Gastroesophageal sphincter (tissue), 4 donors: ENCODE measurements around the gene TPPP. TPM values are rescaled to one million over a fixed set of nuclear protein-coding genes. Genes with fewer than 3 reads are reported as not detected.

ENCODE experiments used
- ATAC-seq: fragments of 150-250 bp; one replicate; pipeline ENCODE4 v1.9.1; 2016; ENCODE audit warnings: mild to moderate bottlenecking, moderate library complexity
- H3K27ac ChIP-seq, 4 donors: fragments of 200-600 bp; sonication (generic) in 3 of 4; 1 replicate in 3 of 4; 2 replicates in 1 of 4; pipeline ENCODE4 v1.5.1; 2016 to 2019
- H3K27me3 ChIP-seq: fragments of 200-600 bp; sonication (generic); one replicate; pipeline ENCODE4 v1.5.1; 2019
- H3K36me3 ChIP-seq, 2 donors: fragments of 200-600 bp; sonication (generic); one replicate each; pipeline ENCODE4 v1.5.1; 2019; ENCODE audit warnings: control low read depth in 1 of 2
- H3K4me1 ChIP-seq, 3 donors: fragments of 200-600 bp; sonication (generic); 1 replicate in 2 of 3; 2 replicates in 1 of 3; pipeline ENCODE4 v1.5.1; 2016 to 2019; ENCODE audit warnings: control low read depth in 2 of 3
- H3K4me3 ChIP-seq, 2 donors: fragments of 200-600 bp; sonication (generic); one replicate each; pipeline ENCODE4 v1.5.1; 2019; ENCODE audit warnings: mild to moderate bottlenecking in 1 of 2, moderate library complexity in 1 of 2
- H3K9me3 ChIP-seq, 3 donors: fragments of 200-600 bp; sonication (generic); one replicate each; pipeline ENCODE4 v1.5.1; 2017 to 2019; ENCODE audit warnings: control low read depth in 2 of 3
- CTCF ChIP-seq, 4 experiments: fragments of 200-600 bp in 2 of 4; fragments of 450-650 bp in 2 of 4; sonication (generic) in 1 of 4; IDR thresholded peaks; one replicate each; pipeline ENCODE4 v1.5.1; 2017 to 2019; ENCODE audit warnings: antibody characterized with exemption in 4 of 4, mild to moderate bottlenecking in 2 of 4, moderate library complexity in 2 of 4
- EP300 ChIP-seq: sonication (generic); formaldehyde crosslinking; IDR thresholded peaks from one replicate; pipeline ENCODE4 v1.6.1; 2017; ENCODE audit warnings: antibody characterized with exemption, mild to moderate bottlenecking
- POLR2A ChIP-seq, 2 donors: fragments of 450-650 bp; IDR thresholded peaks; one replicate each; pipeline ENCODE4 v1.6.1; 2017; ENCODE audit warnings: antibody characterized with exemption in 2 of 2, mild to moderate bottlenecking in 2 of 2, moderate library complexity in 1 of 2
- POLR2AphosphoS5 ChIP-seq: sonication (generic); formaldehyde crosslinking; IDR thresholded peaks from one replicate; pipeline ENCODE4 v1.6.1; 2017; ENCODE audit warnings: antibody characterized with exemption
- WGBS, 2 donors: methylation state at CpG; one replicate each; pipeline ENCODE4 v1.1.5; 2018; ENCODE audit warnings: low coverage in 1 of 2; 5-methylcytosine and 5-hydroxymethylcytosine counted together
- total RNA-seq, 4 donors: library from RNA; depleted of rRNA; stranded (reverse); fragments of >200 nt; gene quantifications; one replicate each; pipeline ENCODE4 v1.1.0, GENCODE V29; 2016

Gene TPPP
- total RNA-seq, 4 donors from 2014 or later = 13.3 to 42.8 (median 32.0) TPM

- no peak for ATAC-seq
These were observed 27.0 kb downstream of the TPPP start for GRCh38 chr5:665956-666711.

GRCh38 chr5:665541-665955, 27.6 kb downstream of the TPPP start:
- no peak for TF ChIP-seq POLR2AphosphoS5
- TF ChIP-seq EP300 = no peak
- no peak for TF ChIP-seq POLR2A (IDR thresholded peaks at IDR 0.05)
- TF ChIP-seq CTCF (IDR thresholded peaks at IDR 0.05) = no peak
- no peak for ATAC-seq
- Histone ChIP-seq H3K27ac (no peak overlapping the region), H3K9me3 (no peaks in the 10 kb centered on the region), H3K27me3 (no peaks in the 10 kb centered on the region), H3K36me3 (peaks cover 0 to 58% of the 10 kb centered on the region in 2 donors), H3K4me1 (peaks cover 0 to 42% (median 15%) of the 10 kb centered on the region in 3 donors), H3K4me3 (no peak overlapping the region)
- WGBS, 2 donors = no CpG with 5 or more reads among the region's 8 CpGs

More at GRCh38 chr5:665956-666711, 27.0 kb downstream of the TPPP start:
- TF ChIP-seq POLR2AphosphoS5 (no peak), CTCF (IDR thresholded peaks at IDR 0.05) (no peak), POLR2A (IDR thresholded peaks at IDR 0.05) (no peak), EP300 (no peak)
- peaks cover 0 to 52% of the 10 kb centered on the region in 2 donors for H3K36me3 ChIP-seq
- no peak overlapping the region for H3K4me3 ChIP-seq
- H3K27me3 ChIP-seq = no peaks in the 10 kb centered on the region
- WGBS, 2 donors = 60% methylated on average over 2 of the region's 40 CpGs; no CpG with 5 or more reads in 1 of the 2 donors
- H3K4me1 ChIP-seq = peaks cover 0 to 48% (median 17%) of the 10 kb centered on the region in 3 donors
- no peaks in the 10 kb centered on the region for H3K9me3 ChIP-seq
- H3K27ac ChIP-seq = peak overlapping the region in 1 of 4 donors; percentile 44

DNA sequence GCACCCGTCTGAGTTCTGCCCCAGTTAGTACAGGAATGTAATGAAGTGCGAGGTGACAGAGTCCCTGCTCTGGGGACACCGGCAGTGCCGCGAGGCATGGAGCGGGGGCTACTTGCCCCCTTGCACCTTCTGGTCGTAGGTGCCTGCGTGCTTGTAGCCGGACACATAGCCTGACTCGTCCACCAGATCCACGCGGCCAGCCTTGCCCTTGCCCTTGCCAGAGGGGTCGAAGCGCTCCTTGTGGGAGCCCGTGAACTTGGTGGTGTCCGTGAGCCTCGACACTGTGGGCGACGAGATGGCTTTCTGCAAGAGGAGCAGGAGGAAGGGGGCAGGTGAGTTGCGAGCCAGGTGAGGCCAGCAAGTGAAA, 28.2 kb downstream of the TPPP start:
- no peak overlapping the region for H3K27ac ChIP-seq
- H3K9me3 ChIP-seq = no peaks in the 10 kb centered on the region
- no peak for TF ChIP-seq EP300
- TF ChIP-seq CTCF (IDR thresholded peaks at IDR 0.05) = no peak
- TF ChIP-seq POLR2AphosphoS5 = no peak
- TF ChIP-seq POLR2A (IDR thresholded peaks at IDR 0.05) = no peak
- peaks cover 0 to 37% (median 14%) of the 10 kb centered on the region in 3 donors for H3K4me1 ChIP-seq
- H3K4me3 ChIP-seq = no peak overlapping the region
- 83% methylated on average over 4 of the region's 20 CpGs; no CpG with 5 or more reads in 1 of the 2 donors for WGBS, 2 donors
- H3K27me3 ChIP-seq = no peaks in the 10 kb centered on the region
- no peak for ATAC-seq
- H3K36me3 ChIP-seq = peaks cover 0 to 64% of the 10 kb centered on the region in 2 donors

- H3K36me3 ChIP-seq = peaks cover 0 to 69% of the 10 kb centered on the region in 2 donors
These were observed 28.7 kb downstream of the TPPP start for GRCh38 chr5:664343-664993.

More at GRCh38 chr5:664343-664993, 28.7 kb downstream of the TPPP start:
- Histone ChIP-seq H3K4me1 (peaks cover 0 to 32% (median 9%) of the 10 kb centered on the region in 3 donors), H3K27ac (no peak overlapping the region), H3K4me3 (no peak overlapping the region), H3K27me3 (no peaks in the 10 kb centered on the region), H3K9me3 (no peaks in the 10 kb centered on the region)
- ATAC-seq = no peak
- no peak for TF ChIP-seq CTCF (IDR thresholded peaks at IDR 0.05)
- TF ChIP-seq POLR2A (IDR thresholded peaks at IDR 0.05) = no peak
- no peak for TF ChIP-seq POLR2AphosphoS5
- TF ChIP-seq EP300 = no peak
- WGBS, 2 donors = 74% methylated on average over 4 of the region's 24 CpGs; no CpG with 5 or more reads in 1 of the 2 donors
